Prostate gland (tissue), 2 donors: ENCODE measurements around the gene GATAD2B.

Experiments
- POLR2A ChIP-seq: fragments of 450-650 bp; IDR thresholded peaks from one replicate; pipeline ENCODE4 v1.6.1; 2016; ENCODE audit warnings: antibody characterized with exemption, mild to moderate bottlenecking
- POLR2AphosphoS5 ChIP-seq: sonication (generic); formaldehyde crosslinking; IDR thresholded peaks from one replicate; pipeline ENCODE4 v1.6.1; 2017; ENCODE audit warnings: antibody characterized with exemption
- TF ChIP-seq, protein P1 (sequence below), 4 experiments: fragments of 200-600 bp in 2 of 4; fragments of 450-650 bp in 2 of 4; sonication (generic) in 2 of 4; IDR thresholded peaks; 1 replicate in 3 of 4; 2 replicates in 1 of 4; pipeline ENCODE4 v1.5.1; 2016 to 2019; ENCODE audit warnings: antibody characterized with exemption in 4 of 4, mild to moderate bottlenecking in 2 of 4, moderate library complexity in 2 of 4

DNA sequence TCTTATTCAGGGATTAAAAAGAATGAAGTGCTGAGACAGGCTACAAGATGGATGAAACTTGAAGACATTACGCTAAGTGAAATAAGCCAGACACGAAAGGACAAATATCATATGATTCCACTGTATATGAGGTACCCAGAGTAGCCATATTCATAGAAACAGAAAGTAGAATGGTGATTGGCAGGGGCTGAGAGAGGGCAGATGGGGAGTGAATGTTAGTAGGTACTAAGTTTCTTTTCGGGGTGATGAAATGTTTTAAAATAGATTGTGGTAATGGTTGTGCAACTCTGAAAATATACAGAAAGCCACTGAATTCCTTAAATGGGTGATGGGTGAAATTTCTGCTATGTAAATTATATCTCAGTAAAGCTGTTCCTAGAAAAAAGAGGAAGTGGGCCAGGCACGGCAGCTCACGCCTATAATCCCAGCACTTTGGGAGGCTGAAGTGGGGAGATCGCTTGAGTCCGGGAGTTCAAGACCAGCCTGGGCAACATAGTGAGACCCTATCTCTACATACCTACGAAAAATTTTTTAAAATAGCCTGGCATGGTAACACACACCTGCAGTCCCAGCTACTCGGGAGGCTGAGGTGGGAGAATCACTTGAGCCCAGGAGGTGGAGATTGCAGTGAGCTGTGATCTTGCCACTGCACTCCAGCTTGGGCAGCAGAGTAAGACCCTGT, 131.7 kb downstream of the GATAD2B start:
- TF ChIP-seq, protein P1, sequence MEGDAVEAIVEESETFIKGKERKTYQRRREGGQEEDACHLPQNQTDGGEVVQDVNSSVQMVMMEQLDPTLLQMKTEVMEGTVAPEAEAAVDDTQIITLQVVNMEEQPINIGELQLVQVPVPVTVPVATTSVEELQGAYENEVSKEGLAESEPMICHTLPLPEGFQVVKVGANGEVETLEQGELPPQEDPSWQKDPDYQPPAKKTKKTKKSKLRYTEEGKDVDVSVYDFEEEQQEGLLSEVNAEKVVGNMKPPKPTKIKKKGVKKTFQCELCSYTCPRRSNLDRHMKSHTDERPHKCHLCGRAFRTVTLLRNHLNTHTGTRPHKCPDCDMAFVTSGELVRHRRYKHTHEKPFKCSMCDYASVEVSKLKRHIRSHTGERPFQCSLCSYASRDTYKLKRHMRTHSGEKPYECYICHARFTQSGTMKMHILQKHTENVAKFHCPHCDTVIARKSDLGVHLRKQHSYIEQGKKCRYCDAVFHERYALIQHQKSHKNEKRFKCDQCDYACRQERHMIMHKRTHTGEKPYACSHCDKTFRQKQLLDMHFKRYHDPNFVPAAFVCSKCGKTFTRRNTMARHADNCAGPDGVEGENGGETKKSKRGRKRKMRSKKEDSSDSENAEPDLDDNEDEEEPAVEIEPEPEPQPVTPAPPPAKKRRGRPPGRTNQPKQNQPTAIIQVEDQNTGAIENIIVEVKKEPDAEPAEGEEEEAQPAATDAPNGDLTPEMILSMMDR (IDR thresholded peaks at IDR 0.05), result no peak
- TF ChIP-seq POLR2A (no peak), POLR2AphosphoS5 (no peak)
